C4-2B (cell line): ENCODE results near the gene BCL2L13.
"Not testable (repeated sequence)": the region's sequence is repeated elsewhere in the genome, so short reads cannot be mapped to it uniquely, and the experiment has no call there.

Experiments used
- H3K27ac ChIP-seq: fragments of 450-650 bp; 2 replicates; pipeline ENCODE4 v1.5.1; 2017
- CTCF ChIP-seq: fragments of 450-650 bp; conservative IDR thresholded peaks from 2 replicates; pipeline ENCODE4 v1.5.1; 2017; ENCODE audit warnings: mild to moderate bottlenecking
- ZFX ChIP-seq: fragments of 450-650 bp; IDR thresholded peaks from 2 replicates; pipeline ENCODE4 v1.6.1; 2017

Gene BCL2L13

GRCh38 chr22:17637490-17638181 is 921 bp upstream of the BCL2L13 start:
- H3K27ac ChIP-seq: peak overlapping the region; percentile 90
- TF ChIP-seq ZFX (no peak), CTCF (no peak)

DNA sequence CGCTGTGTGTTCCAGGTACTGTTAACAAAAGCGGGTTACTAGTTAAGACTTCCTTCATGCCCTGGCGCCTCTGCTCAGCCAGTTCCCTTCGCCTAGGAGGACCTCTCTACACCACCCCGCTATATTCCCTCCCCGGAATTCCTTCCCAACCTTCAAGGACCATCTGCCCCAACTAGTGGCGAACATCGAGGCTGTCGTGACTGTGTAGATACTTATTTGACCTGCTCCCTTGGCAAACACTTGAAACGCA is 450 bp upstream of the BCL2L13 start:
- no peak for TF ChIP-seq ZFX
- TF ChIP-seq CTCF: no peak
- H3K27ac ChIP-seq: peak overlapping the region; percentile 90

GRCh38 chr22:17639247-17639741 is 737 bp downstream of the BCL2L13 start:
- TF ChIP-seq CTCF (no peak), ZFX (no peak)
- H3K27ac ChIP-seq: peak overlapping the region; percentile 90

DNA sequence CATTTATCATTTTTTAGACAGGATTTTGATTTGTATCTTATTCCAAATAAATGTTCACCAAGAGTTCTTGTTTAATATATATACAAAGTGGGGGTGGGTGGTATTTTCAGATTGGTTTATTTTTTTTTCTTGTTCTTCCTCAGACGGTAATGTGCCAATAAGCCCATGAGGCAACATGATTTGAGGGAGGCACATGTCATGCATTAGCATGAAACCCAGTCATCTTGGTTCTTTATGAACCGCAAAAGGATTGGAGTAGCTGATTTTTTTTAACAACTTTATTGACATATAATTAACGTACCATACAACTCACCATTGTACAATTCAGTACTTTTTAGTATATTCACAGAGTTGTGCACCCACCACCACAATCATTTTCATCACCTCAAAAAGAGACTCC is 2.7 kb downstream of the BCL2L13 start:
- TF ChIP-seq ZFX (no peak), CTCF (no peak)
- no peak overlapping the region for H3K27ac ChIP-seq

- H3K27ac ChIP-seq: not testable (repeated sequence)
Measured at GRCh38 chr22:17642357-17642756, 3.8 kb downstream of the BCL2L13 start.

DNA sequence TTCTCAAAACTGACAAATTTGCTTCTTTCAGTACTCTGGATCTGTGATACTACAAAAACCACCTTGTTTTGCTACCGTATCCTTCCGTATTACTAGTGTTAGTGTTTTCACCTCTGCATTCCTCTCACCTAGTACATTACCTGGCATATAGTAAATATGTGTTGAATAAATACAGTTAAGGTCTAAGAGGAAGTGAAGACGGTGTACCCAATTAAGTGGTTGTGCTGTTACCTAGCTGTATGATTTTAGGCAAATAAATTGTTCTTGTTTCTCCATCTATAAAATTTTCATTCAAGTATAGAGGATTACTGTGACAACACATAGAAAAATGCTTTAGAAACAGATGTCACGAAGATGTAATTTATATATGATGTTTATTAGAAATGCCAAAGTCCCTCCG is 8.9 kb downstream of the BCL2L13 start:
- no peak for TF ChIP-seq CTCF
- TF ChIP-seq ZFX: no peak
- peak overlapping the region; percentile 62 for H3K27ac ChIP-seq

- peak overlapping the region; percentile 62 for H3K27ac ChIP-seq
- TF ChIP-seq ZFX (no peak), CTCF (no peak)
Measured at GRCh38 chr22:17647991-17648390, 9.4 kb downstream of the BCL2L13 start.

- H3K27ac ChIP-seq: no peak overlapping the region
- TF ChIP-seq ZFX: no peak
Measured at GRCh38 chr22:17648569-17648968, 10.0 kb downstream of the BCL2L13 start.
